ENCODE data around the gene SYT17.
"Not testable (repeated sequence)": the region's sequence is repeated elsewhere in the genome, so short reads cannot be mapped to it uniquely, and the experiment has no call there.

The SYT17 gene

GRCh38 chr16:19183187-19183586, 15.1 kb downstream of the SYT17 start:
- H3K4me3 ChIP-seq (ENCODE audit: low read depth in 1 of 5, low read length in 5 of 5): no peak overlapping the region
- H3K9ac ChIP-seq (ENCODE audit: low read length in 5 of 5): no peak overlapping the region
- no peaks in the 10 kb centered on the region for H3K9me3 ChIP-seq (ENCODE audit: control insufficient read depth in 5 of 5, low read length in 5 of 5)
- peak overlapping the region; percentile 77 for H3K27ac ChIP-seq (ENCODE audit: low read depth, low read length)
- H3K36me3 ChIP-seq (ENCODE audit: control insufficient read depth in 5 of 5, insufficient read depth in 5 of 5, low read length in 5 of 5): no peaks in the 10 kb centered on the region
- peaks cover 0 to 25% (median 20%) of the 10 kb centered on the region in 5 donors for H3K4me1 ChIP-seq (ENCODE audit: control insufficient read depth in 5 of 5, insufficient read depth in 5 of 5, low read length in 5 of 5)
- H3K27me3 ChIP-seq (ENCODE audit: control insufficient read depth in 5 of 5, insufficient read depth in 4 of 5, low read length in 5 of 5): no peaks in the 10 kb centered on the region

GRCh38 chr16:19184823-19185509, 16.9 kb downstream of the SYT17 start:
- Histone ChIP-seq H3K36me3 (ENCODE audit: control insufficient read depth in 5 of 5, insufficient read depth in 5 of 5, low read length in 5 of 5) (no peaks in the 10 kb centered on the region), H3K27me3 (ENCODE audit: control insufficient read depth in 5 of 5, insufficient read depth in 4 of 5, low read length in 5 of 5) (no peaks in the 10 kb centered on the region), H3K9me3 (ENCODE audit: control insufficient read depth in 5 of 5, low read length in 5 of 5) (no peaks in the 10 kb centered on the region), H3K4me1 (ENCODE audit: control insufficient read depth in 5 of 5, insufficient read depth in 5 of 5, low read length in 5 of 5) (peaks cover 0 to 23% (median 19%) of the 10 kb centered on the region in 5 donors), H3K4me3 (ENCODE audit: low read depth in 1 of 5, low read length in 5 of 5) (no peak overlapping the region), H3K27ac (ENCODE audit: low read depth, low read length) (peak overlapping the region; percentile 60), H3K9ac (ENCODE audit: low read length in 5 of 5) (no peak overlapping the region)

DNA sequence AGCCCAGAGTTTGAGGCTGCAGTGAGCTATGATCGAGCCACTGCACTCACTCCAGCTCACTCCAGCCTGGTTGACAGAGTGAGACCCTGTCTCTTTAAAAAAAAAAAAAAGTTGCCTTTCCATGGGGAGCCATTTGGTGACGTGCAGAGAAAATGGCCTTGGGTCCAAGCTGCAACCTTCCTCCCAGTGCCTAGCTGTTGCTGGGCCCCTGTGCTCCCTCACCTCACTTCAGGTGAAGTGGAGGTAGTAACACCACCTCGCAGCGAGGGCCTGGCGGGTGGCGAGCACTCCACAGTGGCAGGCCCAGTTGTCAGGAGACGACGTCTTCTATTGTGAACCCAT, 17.4 kb downstream of the SYT17 start:
- no peaks in the 10 kb centered on the region for H3K36me3 ChIP-seq (ENCODE audit: control insufficient read depth in 5 of 5, insufficient read depth in 5 of 5, low read length in 5 of 5)
- no peak overlapping the region for H3K27ac ChIP-seq (ENCODE audit: low read depth, low read length)
- no peak overlapping the region for H3K9ac ChIP-seq (ENCODE audit: low read length in 5 of 5)
- H3K4me3 ChIP-seq (ENCODE audit: low read depth in 1 of 5, low read length in 5 of 5): no peak overlapping the region
- no peaks in the 10 kb centered on the region for H3K27me3 ChIP-seq (ENCODE audit: control insufficient read depth in 5 of 5, insufficient read depth in 4 of 5, low read length in 5 of 5)
- peaks cover 0 to 17% (median 14%) of the 10 kb centered on the region in 5 donors for H3K4me1 ChIP-seq (ENCODE audit: control insufficient read depth in 5 of 5, insufficient read depth in 5 of 5, low read length in 5 of 5)
- no peaks in the 10 kb centered on the region for H3K9me3 ChIP-seq (ENCODE audit: control insufficient read depth in 5 of 5, low read length in 5 of 5)

- H3K27ac ChIP-seq (ENCODE audit: low read depth, low read length): no peak overlapping the region
- H3K4me3 ChIP-seq (ENCODE audit: low read depth in 1 of 5, low read length in 5 of 5): no peak overlapping the region
- no peaks in the 10 kb centered on the region for H3K9me3 ChIP-seq (ENCODE audit: control insufficient read depth in 5 of 5, low read length in 5 of 5)
- H3K9ac ChIP-seq (ENCODE audit: low read length in 5 of 5): no peak overlapping the region
- H3K27me3 ChIP-seq (ENCODE audit: control insufficient read depth in 5 of 5, insufficient read depth in 4 of 5, low read length in 5 of 5): no peaks in the 10 kb centered on the region
- H3K36me3 ChIP-seq (ENCODE audit: control insufficient read depth in 5 of 5, insufficient read depth in 5 of 5, low read length in 5 of 5): no peaks in the 10 kb centered on the region
- H3K4me1 ChIP-seq (ENCODE audit: control insufficient read depth in 5 of 5, insufficient read depth in 5 of 5, low read length in 5 of 5): peaks cover 0 to 16% (median 14%) of the 10 kb centered on the region in 5 donors
These were observed 18.4 kb downstream of the SYT17 start for GRCh38 chr16:19186408-19186807.

GRCh38 chr16:19187961-19188360, 19.9 kb downstream of the SYT17 start:
- not testable (repeated sequence) for H3K27ac ChIP-seq (ENCODE audit: low read depth, low read length); H3K9me3 ChIP-seq (ENCODE audit: control insufficient read depth in 5 of 5, low read length in 5 of 5); H3K36me3 ChIP-seq (ENCODE audit: control insufficient read depth in 5 of 5, insufficient read depth in 5 of 5, low read length in 5 of 5); H3K9ac ChIP-seq (ENCODE audit: low read length in 5 of 5); H3K4me3 ChIP-seq (ENCODE audit: low read depth in 1 of 5, low read length in 5 of 5); H3K27me3 ChIP-seq (ENCODE audit: control insufficient read depth in 5 of 5, insufficient read depth in 4 of 5, low read length in 5 of 5)
- H3K4me1 ChIP-seq (ENCODE audit: control insufficient read depth in 5 of 5, insufficient read depth in 5 of 5, low read length in 5 of 5): peaks cover 0 to 16% (median 14%) of the 10 kb centered on the region in 5 donors

GRCh38 chr16:19188406-19188805, 20.4 kb downstream of the SYT17 start:
- no peak overlapping the region for H3K9ac ChIP-seq (ENCODE audit: low read length in 5 of 5)
- H3K36me3 ChIP-seq (ENCODE audit: control insufficient read depth in 5 of 5, insufficient read depth in 5 of 5, low read length in 5 of 5): no peaks in the 10 kb centered on the region
- no peaks in the 10 kb centered on the region for H3K27me3 ChIP-seq (ENCODE audit: control insufficient read depth in 5 of 5, insufficient read depth in 4 of 5, low read length in 5 of 5)
- no peak overlapping the region for H3K27ac ChIP-seq (ENCODE audit: low read depth, low read length)
- peaks cover 0 to 16% (median 14%) of the 10 kb centered on the region in 5 donors for H3K4me1 ChIP-seq (ENCODE audit: control insufficient read depth in 5 of 5, insufficient read depth in 5 of 5, low read length in 5 of 5)
- H3K9me3 ChIP-seq (ENCODE audit: control insufficient read depth in 5 of 5, low read length in 5 of 5): no peaks in the 10 kb centered on the region
- no peak overlapping the region for H3K4me3 ChIP-seq (ENCODE audit: low read depth in 1 of 5, low read length in 5 of 5)

DNA sequence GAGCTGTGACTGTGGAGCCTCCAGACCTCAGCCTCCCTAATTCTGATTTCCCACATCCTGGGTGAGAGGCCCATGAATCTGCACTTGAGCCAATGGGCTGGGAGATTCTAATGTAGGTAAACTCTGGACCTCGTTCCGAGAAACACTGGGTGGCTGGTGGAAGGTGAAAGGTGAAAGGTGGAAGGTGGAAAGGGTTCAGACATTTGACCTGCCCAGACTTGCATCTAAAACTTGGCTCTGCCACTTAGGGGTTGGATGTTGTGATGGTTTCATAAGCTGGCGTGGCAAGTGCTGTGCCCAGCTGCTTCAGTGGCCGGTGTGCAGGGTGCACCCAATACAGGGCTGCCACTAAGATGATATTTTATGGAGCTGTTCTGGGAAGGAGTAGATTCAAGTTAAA, 24.8 kb downstream of the SYT17 start:
- no peaks in the 10 kb centered on the region for H3K27me3 ChIP-seq (ENCODE audit: control insufficient read depth in 5 of 5, insufficient read depth in 4 of 5, low read length in 5 of 5)
- peaks cover 0 to 7% (median 0%) of the 10 kb centered on the region in 5 donors for H3K4me1 ChIP-seq (ENCODE audit: control insufficient read depth in 5 of 5, insufficient read depth in 5 of 5, low read length in 5 of 5)
- no peak overlapping the region for H3K4me3 ChIP-seq (ENCODE audit: low read depth in 1 of 5, low read length in 5 of 5)
- peaks cover 0 to under 1% (median 0%) of the 10 kb centered on the region in 5 donors for H3K9me3 ChIP-seq (ENCODE audit: control insufficient read depth in 5 of 5, low read length in 5 of 5)
- H3K36me3 ChIP-seq (ENCODE audit: control insufficient read depth in 5 of 5, insufficient read depth in 5 of 5, low read length in 5 of 5): peaks cover 0 to 6% (median 0%) of the 10 kb centered on the region in 5 donors
- no peak overlapping the region for H3K27ac ChIP-seq (ENCODE audit: low read depth, low read length)
- no peak overlapping the region for H3K9ac ChIP-seq (ENCODE audit: low read length in 5 of 5)

- Histone ChIP-seq H3K9me3 (ENCODE audit: control insufficient read depth in 5 of 5, low read length in 5 of 5) (peaks cover 0 to 17% (median 4%) of the 10 kb centered on the region in 5 donors), H3K27ac (ENCODE audit: low read depth, low read length) (no peak overlapping the region), H3K4me1 (ENCODE audit: control insufficient read depth in 5 of 5, insufficient read depth in 5 of 5, low read length in 5 of 5) (no peaks in the 10 kb centered on the region), H3K36me3 (ENCODE audit: control insufficient read depth in 5 of 5, insufficient read depth in 5 of 5, low read length in 5 of 5) (peaks cover 0 to 7% (median 0%) of the 10 kb centered on the region in 5 donors), H3K27me3 (ENCODE audit: control insufficient read depth in 5 of 5, insufficient read depth in 4 of 5, low read length in 5 of 5) (no peaks in the 10 kb centered on the region), H3K9ac (ENCODE audit: low read length in 5 of 5) (no peak overlapping the region), H3K4me3 (ENCODE audit: low read depth in 1 of 5, low read length in 5 of 5) (no peak overlapping the region)
These were observed 28.8 kb downstream of the SYT17 start for GRCh38 chr16:19196871-19197270.

- peaks cover 0 to 12% (median 4%) of the 10 kb centered on the region in 5 donors for H3K9me3 ChIP-seq (ENCODE audit: control insufficient read depth in 5 of 5, low read length in 5 of 5)
- no peak overlapping the region for H3K9ac ChIP-seq (ENCODE audit: low read length in 5 of 5)
- no peaks in the 10 kb centered on the region for H3K36me3 ChIP-seq (ENCODE audit: control insufficient read depth in 5 of 5, insufficient read depth in 5 of 5, low read length in 5 of 5)
- no peaks in the 10 kb centered on the region for H3K27me3 ChIP-seq (ENCODE audit: control insufficient read depth in 5 of 5, insufficient read depth in 4 of 5, low read length in 5 of 5)
- H3K27ac ChIP-seq (ENCODE audit: low read depth, low read length): no peak overlapping the region
- H3K4me1 ChIP-seq (ENCODE audit: control insufficient read depth in 5 of 5, insufficient read depth in 5 of 5, low read length in 5 of 5): no peaks in the 10 kb centered on the region
- no peak overlapping the region for H3K4me3 ChIP-seq (ENCODE audit: low read depth in 1 of 5, low read length in 5 of 5)
These were observed 35.4 kb downstream of the SYT17 start for GRCh38 chr16:19203374-19203966.

DNA sequence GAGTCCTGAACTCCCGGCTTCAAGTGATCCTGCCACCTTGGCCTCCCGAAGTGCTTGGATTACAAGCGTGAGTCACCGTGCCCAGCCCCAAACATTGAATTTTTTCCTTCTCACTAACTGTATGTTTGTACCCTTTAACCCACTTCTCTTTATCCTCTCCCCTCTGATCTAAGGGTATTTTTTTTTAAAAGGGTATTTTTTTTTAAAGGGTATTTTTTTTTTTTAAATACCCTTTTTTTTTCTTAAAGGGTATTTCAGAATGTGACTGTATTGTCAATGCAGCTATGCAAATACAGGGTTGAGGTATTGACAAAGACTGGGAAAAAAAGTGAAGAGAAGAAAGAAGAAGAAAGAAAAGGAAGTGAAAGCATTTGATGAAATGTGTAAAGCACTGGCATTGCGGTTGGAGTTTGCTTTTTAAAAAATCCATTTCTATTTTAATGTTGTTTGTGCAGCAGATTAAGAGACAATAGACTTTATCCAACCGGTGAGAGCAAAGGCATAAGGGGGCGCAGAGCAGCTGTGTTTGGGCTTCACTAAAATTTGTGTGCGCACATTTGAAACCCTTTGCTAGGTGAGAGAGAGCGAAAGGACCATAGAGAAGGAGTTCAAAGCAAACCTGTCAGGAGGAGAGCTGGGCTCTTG, 42.4 kb downstream of the SYT17 start:
- Histone ChIP-seq H3K36me3 (ENCODE audit: control insufficient read depth in 5 of 5, insufficient read depth in 5 of 5, low read length in 5 of 5) (no peaks in the 10 kb centered on the region), H3K9ac (ENCODE audit: low read length in 5 of 5) (no peak overlapping the region), H3K4me1 (ENCODE audit: control insufficient read depth in 5 of 5, insufficient read depth in 5 of 5, low read length in 5 of 5) (peaks cover 0 to 7% (median 0%) of the 10 kb centered on the region in 5 donors), H3K27me3 (ENCODE audit: control insufficient read depth in 5 of 5, insufficient read depth in 4 of 5, low read length in 5 of 5) (no peaks in the 10 kb centered on the region), H3K4me3 (ENCODE audit: low read depth in 1 of 5, low read length in 5 of 5) (no peak overlapping the region), H3K27ac (ENCODE audit: low read depth, low read length) (no peak overlapping the region), H3K9me3 (ENCODE audit: control insufficient read depth in 5 of 5, low read length in 5 of 5) (peaks cover 0 to 7% (median 0%) of the 10 kb centered on the region in 5 donors)

All from subcutaneous abdominal adipose tissue (tissue), 5 donors.